ENCODE results near the gene NRL. TPM values are rescaled to one million over a fixed set of nuclear protein-coding genes. Genes with fewer than 3 reads are reported as not detected.

The NRL gene
- total and polyA plus RNA-seq, 9 of the 15 experiments (the other 6 are each of a cell fraction or from before 2014, with no cell fraction given): 0.07 to 2.7 (median 1.4) TPM; not detected in 1

DNA sequence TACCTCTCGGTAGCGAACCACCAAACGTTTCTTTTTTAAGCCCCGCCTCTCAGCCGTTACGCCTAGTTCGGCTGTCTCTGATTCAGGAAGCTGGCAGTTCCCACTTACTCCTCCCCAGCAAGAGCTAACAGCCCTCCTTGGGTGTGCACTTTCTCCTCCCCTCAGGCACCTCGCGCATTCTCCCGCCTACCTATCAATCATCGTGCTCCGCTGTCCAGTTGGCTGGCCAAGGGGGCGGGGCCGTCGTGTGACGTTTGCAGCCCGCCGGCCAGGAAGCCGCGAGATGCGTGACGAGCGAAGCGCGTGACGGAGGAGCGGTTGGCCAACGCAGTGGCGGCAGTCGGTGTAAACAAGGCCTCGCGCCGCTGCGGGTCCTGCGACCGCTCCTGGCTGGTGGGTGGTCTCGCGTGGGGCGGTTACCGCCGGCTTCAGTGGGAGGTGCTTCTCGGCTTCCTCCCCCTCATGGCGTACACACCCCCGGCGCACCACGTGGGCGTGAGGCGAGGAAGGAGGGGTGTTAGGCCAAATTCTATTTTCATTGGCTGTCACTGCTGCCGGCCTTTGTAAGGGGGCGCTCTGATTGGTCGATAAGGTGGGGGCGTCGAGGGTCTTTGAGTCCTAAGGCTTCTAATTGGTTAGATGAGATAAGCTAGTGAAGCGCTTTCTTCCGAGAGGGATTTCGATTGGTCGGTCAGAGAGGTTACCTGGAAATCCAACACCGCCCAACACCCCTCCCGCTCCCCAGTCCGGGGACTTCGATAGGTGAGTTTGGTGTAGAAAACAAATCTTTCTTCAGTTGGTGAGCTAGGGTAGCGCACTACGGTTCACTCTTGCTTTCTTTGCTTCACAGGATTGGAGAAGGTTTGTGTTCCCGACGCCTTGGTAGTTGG, at the start of gene NRL, which contains the start of gene DCAF11 (continued):
- TF ChIP-seq, protein P1, sequence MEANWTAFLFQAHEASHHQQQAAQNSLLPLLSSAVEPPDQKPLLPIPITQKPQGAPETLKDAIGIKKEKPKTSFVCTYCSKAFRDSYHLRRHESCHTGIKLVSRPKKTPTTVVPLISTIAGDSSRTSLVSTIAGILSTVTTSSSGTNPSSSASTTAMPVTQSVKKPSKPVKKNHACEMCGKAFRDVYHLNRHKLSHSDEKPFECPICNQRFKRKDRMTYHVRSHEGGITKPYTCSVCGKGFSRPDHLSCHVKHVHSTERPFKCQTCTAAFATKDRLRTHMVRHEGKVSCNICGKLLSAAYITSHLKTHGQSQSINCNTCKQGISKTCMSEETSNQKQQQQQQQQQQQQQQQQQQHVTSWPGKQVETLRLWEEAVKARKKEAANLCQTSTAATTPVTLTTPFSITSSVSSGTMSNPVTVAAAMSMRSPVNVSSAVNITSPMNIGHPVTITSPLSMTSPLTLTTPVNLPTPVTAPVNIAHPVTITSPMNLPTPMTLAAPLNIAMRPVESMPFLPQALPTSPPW (CRISPR knock-in tag; IDR thresholded peaks at IDR 0.05): peak; percentile 92
- TF ChIP-seq BCOR (IDR thresholded peaks at IDR 0.05): no peak
- TF ChIP-seq NR2C1 (IDR thresholded peaks at IDR 0.05): no peak
- no peak for TF ChIP-seq NR2C1 (tag; IDR thresholded peaks at IDR 0.05)
- 0 out of 2 replicates have a peak, but pooled peaks have one; percentile 20 for TF ChIP-seq CBX1 (IDR thresholded peaks at IDR 0.05; ENCODE audit: low read depth)
- no peak for TF ChIP-seq BDP1 (IDR thresholded peaks at IDR 0.05; ENCODE audit: insufficient read depth, insufficient read length)
- TF ChIP-seq HNRNPK (IDR thresholded peaks at IDR 0.05; ENCODE audit: low read depth, low read length, poor library complexity, severe bottlenecking): no peak
- TF ChIP-seq, protein P2, sequence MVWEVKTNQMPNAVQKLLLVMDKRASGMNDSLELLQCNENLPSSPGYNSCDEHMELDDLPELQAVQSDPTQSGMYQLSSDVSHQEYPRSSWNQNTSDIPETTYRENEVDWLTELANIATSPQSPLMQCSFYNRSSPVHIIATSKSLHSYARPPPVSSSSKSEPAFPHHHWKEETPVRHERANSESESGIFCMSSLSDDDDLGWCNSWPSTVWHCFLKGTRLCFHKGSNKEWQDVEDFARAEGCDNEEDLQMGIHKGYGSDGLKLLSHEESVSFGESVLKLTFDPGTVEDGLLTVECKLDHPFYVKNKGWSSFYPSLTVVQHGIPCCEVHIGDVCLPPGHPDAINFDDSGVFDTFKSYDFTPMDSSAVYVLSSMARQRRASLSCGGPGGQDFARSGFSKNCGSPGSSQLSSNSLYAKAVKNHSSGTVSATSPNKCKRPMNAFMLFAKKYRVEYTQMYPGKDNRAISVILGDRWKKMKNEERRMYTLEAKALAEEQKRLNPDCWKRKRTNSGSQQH (CRISPR knock-in tag; IDR thresholded peaks at IDR 0.05): no peak
- TF ChIP-seq, protein P3, sequence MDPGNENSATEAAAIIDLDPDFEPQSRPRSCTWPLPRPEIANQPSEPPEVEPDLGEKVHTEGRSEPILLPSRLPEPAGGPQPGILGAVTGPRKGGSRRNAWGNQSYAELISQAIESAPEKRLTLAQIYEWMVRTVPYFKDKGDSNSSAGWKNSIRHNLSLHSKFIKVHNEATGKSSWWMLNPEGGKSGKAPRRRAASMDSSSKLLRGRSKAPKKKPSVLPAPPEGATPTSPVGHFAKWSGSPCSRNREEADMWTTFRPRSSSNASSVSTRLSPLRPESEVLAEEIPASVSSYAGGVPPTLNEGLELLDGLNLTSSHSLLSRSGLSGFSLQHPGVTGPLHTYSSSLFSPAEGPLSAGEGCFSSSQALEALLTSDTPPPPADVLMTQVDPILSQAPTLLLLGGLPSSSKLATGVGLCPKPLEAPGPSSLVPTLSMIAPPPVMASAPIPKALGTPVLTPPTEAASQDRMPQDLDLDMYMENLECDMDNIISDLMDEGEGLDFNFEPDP (CRISPR knock-in tag; IDR thresholded peaks at IDR 0.05): no peak
- no peak for TF ChIP-seq ZNF263 (CRISPR knock-in tag; IDR thresholded peaks at IDR 0.05; ENCODE audit: borderline replicate concordance)
- TF ChIP-seq SMAD1 (IDR thresholded peaks at IDR 0.05; ENCODE audit: low read depth, low read length, partially characterized antibody): no peak
- no peak for TF ChIP-seq SOX6 (IDR thresholded peaks at IDR 0.05)
- TF ChIP-seq NFIX (CRISPR knock-in tag; IDR thresholded peaks at IDR 0.05; ENCODE audit: low read depth): no peak
- TF ChIP-seq, protein P4, sequence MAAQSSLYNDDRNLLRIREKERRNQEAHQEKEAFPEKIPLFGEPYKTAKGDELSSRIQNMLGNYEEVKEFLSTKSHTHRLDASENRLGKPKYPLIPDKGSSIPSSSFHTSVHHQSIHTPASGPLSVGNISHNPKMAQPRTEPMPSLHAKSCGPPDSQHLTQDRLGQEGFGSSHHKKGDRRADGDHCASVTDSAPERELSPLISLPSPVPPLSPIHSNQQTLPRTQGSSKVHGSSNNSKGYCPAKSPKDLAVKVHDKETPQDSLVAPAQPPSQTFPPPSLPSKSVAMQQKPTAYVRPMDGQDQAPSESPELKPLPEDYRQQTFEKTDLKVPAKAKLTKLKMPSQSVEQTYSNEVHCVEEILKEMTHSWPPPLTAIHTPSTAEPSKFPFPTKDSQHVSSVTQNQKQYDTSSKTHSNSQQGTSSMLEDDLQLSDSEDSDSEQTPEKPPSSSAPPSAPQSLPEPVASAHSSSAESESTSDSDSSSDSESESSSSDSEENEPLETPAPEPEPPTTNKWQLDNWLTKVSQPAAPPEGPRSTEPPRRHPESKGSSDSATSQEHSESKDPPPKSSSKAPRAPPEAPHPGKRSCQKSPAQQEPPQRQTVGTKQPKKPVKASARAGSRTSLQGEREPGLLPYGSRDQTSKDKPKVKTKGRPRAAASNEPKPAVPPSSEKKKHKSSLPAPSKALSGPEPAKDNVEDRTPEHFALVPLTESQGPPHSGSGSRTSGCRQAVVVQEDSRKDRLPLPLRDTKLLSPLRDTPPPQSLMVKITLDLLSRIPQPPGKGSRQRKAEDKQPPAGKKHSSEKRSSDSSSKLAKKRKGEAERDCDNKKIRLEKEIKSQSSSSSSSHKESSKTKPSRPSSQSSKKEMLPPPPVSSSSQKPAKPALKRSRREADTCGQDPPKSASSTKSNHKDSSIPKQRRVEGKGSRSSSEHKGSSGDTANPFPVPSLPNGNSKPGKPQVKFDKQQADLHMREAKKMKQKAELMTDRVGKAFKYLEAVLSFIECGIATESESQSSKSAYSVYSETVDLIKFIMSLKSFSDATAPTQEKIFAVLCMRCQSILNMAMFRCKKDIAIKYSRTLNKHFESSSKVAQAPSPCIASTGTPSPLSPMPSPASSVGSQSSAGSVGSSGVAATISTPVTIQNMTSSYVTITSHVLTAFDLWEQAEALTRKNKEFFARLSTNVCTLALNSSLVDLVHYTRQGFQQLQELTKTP (IDR thresholded peaks at IDR 0.05; ENCODE audit: low read depth in 1 of 2, partially characterized antibody in 2 of 2): no peak
- TF ChIP-seq PRMT5 (CRISPR knock-in tag; IDR thresholded peaks at IDR 0.05): no peak
- TF ChIP-seq CREM (IDR thresholded peaks at IDR 0.05; ENCODE audit: low read depth): peak; percentile 93
- TF ChIP-seq NR1H2 (CRISPR knock-in tag; IDR thresholded peaks at IDR 0.05): no peak
- peak in 1 of 3 experiments; percentile 72 for TF ChIP-seq YY1 (IDR thresholded peaks at IDR 0.05; ENCODE audit: borderline replicate concordance in 1 of 3, control insufficient read depth in 1 of 3, extremely low read depth in 1 of 3, insufficient read depth in 3 of 3, insufficient read length in 1 of 3, insufficient replicate concordance in 2 of 3, low read depth in 1 of 3, low read length in 2 of 3)
- TF ChIP-seq L3MBTL2 (IDR thresholded peaks at IDR 0.05): peak; percentile 94
